ENCODE results near the gene EDARADD.
A peak's percentile ranks its signal among the peaks of the same experiment; 100 is the strongest.

The EDARADD gene

DNA sequence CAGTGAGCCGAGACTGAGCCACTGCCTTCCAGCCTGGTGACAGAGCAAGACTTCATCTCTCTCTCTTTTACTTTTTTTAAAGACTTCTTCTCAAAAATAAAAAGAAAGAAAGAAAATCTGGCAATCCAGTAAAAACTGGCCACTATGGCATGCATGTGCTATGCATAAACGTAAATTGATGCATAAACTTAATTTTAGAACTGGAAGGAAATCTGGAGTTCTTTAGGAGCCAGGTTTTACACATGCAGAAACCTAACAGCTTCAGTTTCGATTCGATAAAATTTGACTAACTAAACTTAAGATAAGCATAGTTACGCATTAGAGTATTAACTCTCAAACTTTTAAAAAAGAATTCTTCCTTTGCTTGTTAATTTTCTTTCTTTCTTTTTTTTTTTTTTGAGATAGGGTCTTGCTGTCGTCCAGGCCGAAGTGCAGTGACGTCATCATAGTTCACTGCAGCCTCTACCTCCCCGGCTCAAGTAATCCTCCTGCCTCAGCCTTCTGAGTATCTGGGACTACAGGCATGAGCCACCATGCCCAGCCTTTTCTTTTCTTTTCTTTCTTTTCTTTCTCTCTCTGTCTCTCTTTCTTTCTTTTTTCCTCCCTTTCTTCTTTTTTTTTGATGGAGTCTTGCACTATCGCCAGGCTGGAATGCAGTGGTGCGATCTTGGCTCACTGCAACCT is 117.8 kb downstream of the EDARADD start:
- DNase-seq (ENCODE audit: extremely low read depth in 1 of 2, low read depth in 1 of 2) = no peak

DNA sequence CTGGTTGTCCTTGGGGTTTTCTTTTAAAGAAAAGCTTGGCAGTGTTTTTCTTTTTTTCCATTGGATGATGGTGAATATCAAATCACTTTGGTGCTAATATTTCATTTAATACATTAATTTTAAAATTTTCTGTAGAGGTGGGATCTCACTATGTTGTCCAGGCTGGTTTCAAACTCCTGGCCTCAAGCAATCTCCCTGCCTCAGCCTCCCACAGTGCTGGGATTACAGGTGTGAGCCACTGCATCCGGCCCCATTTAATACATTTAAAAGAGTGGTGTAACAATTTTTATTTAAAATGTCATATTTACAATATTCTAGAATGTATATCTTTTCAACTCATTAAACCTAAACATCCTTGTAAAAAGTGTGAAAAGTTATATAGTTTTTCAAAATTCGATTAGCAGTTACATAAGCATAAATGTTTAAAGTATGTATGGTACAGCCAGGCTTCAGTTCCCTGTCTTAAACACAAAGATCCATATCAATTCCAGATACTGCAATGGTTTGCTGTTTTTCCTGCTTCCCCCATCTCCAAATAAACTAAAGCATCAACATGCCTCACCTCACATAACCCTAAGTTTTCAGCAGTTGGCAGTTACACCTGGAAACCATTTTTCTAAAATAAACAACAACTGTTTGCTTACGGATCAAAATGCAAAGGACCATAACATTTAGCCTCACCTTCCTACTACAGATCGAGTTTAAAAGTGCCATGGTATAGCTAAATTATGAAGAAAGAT is 120.8 kb downstream of the EDARADD start:
- no peak for DNase-seq (ENCODE audit: extremely low read depth in 1 of 2, low read depth in 1 of 2)

GRCh38 chr1:236515443-236515958 is 121.4 kb downstream of the EDARADD start:
- DNase-seq (ENCODE audit: extremely low read depth in 1 of 2, low read depth in 1 of 2) = no peak

- no peak for DNase-seq (ENCODE audit: extremely low read depth in 1 of 2, low read depth in 1 of 2)
These were observed 123.0 kb downstream of the EDARADD start for GRCh38 chr1:236516929-236517704.

DNA sequence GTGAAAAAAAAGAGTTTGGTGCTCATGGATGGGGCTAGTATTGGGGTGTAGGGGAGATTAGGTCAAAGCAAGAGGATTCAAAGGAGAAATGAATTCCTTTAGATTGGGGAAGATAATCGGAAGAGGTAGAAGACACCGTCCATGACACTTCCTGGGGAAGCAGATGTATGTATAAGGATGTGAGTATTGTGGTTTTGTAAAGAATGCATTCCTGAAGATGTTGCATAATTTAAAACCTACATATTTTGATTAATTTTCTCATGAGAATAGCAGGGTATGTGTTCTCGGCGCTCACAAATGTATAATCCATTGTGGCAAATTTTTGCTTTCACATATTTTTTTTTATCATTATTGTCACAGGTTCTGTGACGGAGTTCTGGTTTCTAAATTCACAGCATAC is 124.2 kb downstream of the EDARADD start:
- no peak for DNase-seq (ENCODE audit: extremely low read depth in 1 of 2, low read depth in 1 of 2)

DNA sequence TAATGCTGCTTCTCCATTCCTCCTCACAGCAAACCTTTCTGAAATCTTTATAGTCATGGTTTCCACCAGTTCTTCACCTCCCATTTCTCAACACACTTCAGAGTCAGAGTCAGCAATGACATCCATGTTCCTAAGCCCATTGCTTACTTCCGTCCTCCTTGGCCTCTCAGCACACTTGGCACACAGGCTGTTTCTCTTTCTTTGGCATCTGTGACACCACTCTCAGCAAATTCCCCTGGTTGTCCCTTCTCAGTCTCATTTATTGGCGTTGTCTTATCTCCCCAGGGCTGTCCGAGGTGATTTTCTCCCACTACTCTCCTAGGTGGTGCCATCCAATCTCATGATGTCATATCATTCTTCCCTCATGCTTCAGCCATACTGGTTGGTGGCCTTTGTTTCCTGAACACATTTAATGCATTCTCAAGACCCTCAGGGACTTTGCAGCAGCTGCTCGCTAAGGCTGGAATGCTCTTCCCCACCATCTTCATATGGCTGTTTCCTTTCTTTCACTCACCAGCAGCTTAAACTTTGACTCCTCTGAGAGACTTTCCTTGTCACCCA is 126.4 kb downstream of the EDARADD start:
- no peak for DNase-seq (ENCODE audit: extremely low read depth in 1 of 2, low read depth in 1 of 2)

GRCh38 chr1:236522937-236523703 is 129.0 kb downstream of the EDARADD start:
- DNase-seq (ENCODE audit: extremely low read depth in 1 of 2, low read depth in 1 of 2) = no peak

DNA sequence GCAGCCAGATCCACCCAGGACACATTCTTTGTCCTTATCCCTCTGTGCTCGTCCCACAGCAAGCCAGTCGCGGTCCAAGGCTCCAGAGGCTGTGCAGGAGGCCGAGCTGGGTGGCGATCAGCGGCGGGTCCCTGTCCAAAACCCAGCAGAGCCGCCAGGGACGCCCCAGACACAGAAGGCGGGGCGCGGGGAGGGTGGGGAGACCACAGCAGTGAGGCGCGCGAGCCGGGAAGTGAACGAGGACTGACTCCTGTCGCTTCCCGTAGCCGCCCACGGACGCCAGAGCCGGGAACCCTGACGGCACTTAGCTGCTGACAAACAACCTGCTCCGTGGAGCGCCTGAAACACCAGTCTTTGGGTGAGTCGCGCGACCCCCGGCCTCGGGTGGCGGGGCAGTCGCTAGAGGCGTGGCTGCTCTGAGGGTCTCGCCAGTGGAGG is 129.6 kb downstream of the EDARADD start, which contains the start of gene LGALS8:
LGALS8 (plus strand) TSS at position 279 of the 438 bp plus-strand sequence. CDS start 2,089 bp downstream, outside the sequence.
- DNase-seq (ENCODE audit: extremely low read depth in 1 of 2, low read depth in 1 of 2) = peak; percentile 67 to 79

- peak in 1 of 2 donors; percentile 20 for DNase-seq (ENCODE audit: extremely low read depth in 1 of 2, low read depth in 1 of 2)
These were observed 130.2 kb downstream of the EDARADD start for GRCh38 chr1:236524142-236524894.

GRCh38 chr1:236524895-236525184 is 130.8 kb downstream of the EDARADD start:
- no peak for DNase-seq (ENCODE audit: extremely low read depth in 1 of 2, low read depth in 1 of 2)

DNA sequence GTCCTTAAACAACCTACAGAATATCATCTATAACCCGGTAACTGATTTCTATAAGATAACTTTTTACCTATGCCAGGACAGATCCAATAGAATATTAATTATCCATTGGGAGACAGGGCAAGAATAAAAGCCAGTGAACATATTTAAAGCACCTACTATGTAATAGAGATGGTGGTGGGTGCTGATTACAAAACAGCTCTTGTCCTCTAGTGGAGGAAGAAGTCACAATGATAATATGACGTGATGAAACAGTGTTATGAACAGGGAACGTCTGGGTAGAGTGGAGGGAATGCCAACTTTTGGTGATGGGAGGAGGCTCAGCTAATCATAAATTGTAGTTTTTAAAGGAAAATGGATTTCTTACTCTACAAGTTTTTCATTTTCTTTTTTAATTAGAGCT is 132.0 kb downstream of the EDARADD start:
- DNase-seq (ENCODE audit: extremely low read depth in 1 of 2, low read depth in 1 of 2) = no peak

DNA sequence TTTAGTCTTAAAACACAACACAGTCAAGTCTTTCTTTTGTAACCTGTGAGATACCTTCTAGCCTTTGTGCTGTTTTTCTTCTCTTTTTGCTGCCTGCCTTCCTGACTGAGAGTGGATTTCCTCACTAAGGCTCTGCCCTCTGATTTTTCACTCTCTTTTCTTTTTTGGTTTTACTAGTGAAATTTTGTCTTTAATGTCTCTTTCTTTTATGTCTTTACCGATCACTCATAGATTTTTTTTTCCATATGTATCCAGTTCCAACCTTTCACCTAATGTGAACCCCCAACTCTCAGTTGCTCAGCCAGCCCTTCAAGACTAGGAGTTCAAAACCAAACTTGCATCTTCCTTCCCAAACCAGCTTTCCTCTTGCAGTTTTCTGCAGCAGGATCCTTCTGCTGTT is 136.2 kb downstream of the EDARADD start:
- DNase-seq (ENCODE audit: extremely low read depth in 1 of 2, low read depth in 1 of 2) = no peak

DNA sequence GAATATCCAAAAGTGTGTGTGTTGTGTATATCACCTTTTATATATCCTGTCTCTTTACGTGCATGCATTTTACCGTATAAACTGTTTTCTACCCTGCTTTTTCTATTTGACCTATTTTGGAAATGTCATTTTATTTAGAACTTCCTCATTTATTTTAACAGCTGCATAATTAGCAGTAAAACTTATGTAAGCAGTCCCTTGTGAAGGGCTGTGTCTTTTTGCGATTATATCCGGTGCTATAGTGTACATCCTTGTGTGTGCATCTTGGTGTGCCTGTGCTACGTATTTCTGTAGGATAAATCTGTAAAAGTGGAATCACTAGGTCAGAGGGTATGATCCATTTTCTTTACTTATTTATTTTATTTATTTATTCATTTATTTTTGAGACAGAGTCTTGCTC is 136.9 kb downstream of the EDARADD start:
- DNase-seq (ENCODE audit: extremely low read depth in 1 of 2, low read depth in 1 of 2) = no peak

DNA sequence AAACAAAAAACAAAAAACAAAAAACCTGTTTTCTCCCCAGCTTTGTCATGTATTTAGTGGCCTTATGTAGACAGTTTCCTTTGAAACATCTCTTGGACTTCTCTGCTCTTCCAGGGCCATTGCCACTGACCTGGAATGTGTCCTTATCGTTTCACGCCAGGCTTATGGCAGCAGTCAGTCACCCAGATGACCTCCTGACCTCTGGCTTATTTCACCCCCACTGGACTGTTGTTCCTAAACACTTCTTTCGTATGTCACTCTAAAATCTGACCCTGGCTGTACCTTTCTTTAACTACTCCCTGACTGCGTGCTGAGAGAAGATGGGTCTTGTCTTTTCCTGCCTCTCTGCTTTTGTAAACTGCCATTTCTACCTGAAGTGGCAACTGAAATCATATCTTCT is 138.8 kb downstream of the EDARADD start:
- DNase-seq (ENCODE audit: extremely low read depth in 1 of 2, low read depth in 1 of 2) = no peak

- no peak for DNase-seq (ENCODE audit: extremely low read depth in 1 of 2, low read depth in 1 of 2)
These were observed 140.1 kb downstream of the EDARADD start for GRCh38 chr1:236534151-236534651.
